ENCODE measurements around the gene CACNA1D.

Gene CACNA1D

GRCh38 chr3:53673722-53674350 is 179.4 kb downstream of the CACNA1D start:
- no peak overlapping the region for H3K27ac ChIP-seq

GRCh38 chr3:53674582-53674981 is 180.2 kb downstream of the CACNA1D start:
- Histone ChIP-seq H3K4me3 (no peak overlapping the region), H3K27ac (no peak overlapping the region)

More at GRCh38 chr3:53673722-53674350, 179.4 kb downstream of the CACNA1D start:
- H3K4me3 ChIP-seq = no peak overlapping the region

GRCh38 chr3:53675022-53675697 is 180.7 kb downstream of the CACNA1D start:
- no peak overlapping the region for H3K27ac ChIP-seq

GRCh38 chr3:53675942-53676341 is 181.5 kb downstream of the CACNA1D start:
- Histone ChIP-seq H3K4me3 (no peak overlapping the region), H3K27ac (no peak overlapping the region)

More at GRCh38 chr3:53675022-53675697, 180.7 kb downstream of the CACNA1D start:
- no peak overlapping the region for H3K4me3 ChIP-seq

- Histone ChIP-seq H3K4me3 (no peak overlapping the region), H3K27ac (no peak overlapping the region)
Observed at GRCh38 chr3:53677413-53677812, 183.0 kb downstream of the CACNA1D start.

- H3K27ac ChIP-seq = no peak overlapping the region
- no peak overlapping the region for H3K4me3 ChIP-seq
Observed at GRCh38 chr3:53680028-53680427, 185.6 kb downstream of the CACNA1D start.

- no peak overlapping the region for H3K4me3 ChIP-seq
Observed at GRCh38 chr3:53682807-53683206, 188.4 kb downstream of the CACNA1D start.

GRCh38 chr3:53688066-53688465 is 193.7 kb downstream of the CACNA1D start:
- Histone ChIP-seq H3K4me3 (no peak overlapping the region), H3K27ac (no peak overlapping the region)

More at GRCh38 chr3:53682807-53683206, 188.4 kb downstream of the CACNA1D start:
- H3K27ac ChIP-seq = no peak overlapping the region

GRCh38 chr3:53688989-53689388 is 194.6 kb downstream of the CACNA1D start:
- H3K27ac ChIP-seq = no peak overlapping the region
- no peak overlapping the region for H3K4me3 ChIP-seq

GRCh38 chr3:53689681-53690080 is 195.3 kb downstream of the CACNA1D start:
- H3K27ac ChIP-seq = no peak overlapping the region
- H3K4me3 ChIP-seq = no peak overlapping the region

- H3K27ac ChIP-seq = no peak overlapping the region
- H3K4me3 ChIP-seq = no peak overlapping the region
Observed at GRCh38 chr3:53690521-53690920, 196.1 kb downstream of the CACNA1D start.

GRCh38 chr3:53691349-53691748 is 196.9 kb downstream of the CACNA1D start:
- Histone ChIP-seq H3K27ac (no peak overlapping the region), H3K4me3 (no peak overlapping the region)

GRCh38 chr3:53691885-53692284 is 197.5 kb downstream of the CACNA1D start:
- Histone ChIP-seq H3K4me3 (no peak overlapping the region), H3K27ac (no peak overlapping the region)

- Histone ChIP-seq H3K27ac (no peak overlapping the region), H3K4me3 (no peak overlapping the region)
Observed at GRCh38 chr3:53693451-53693850, 199.0 kb downstream of the CACNA1D start.

- Histone ChIP-seq H3K4me3 (no peak overlapping the region), H3K27ac (no peak overlapping the region)
Observed at GRCh38 chr3:53694046-53694445, 199.6 kb downstream of the CACNA1D start.

- Histone ChIP-seq H3K27ac (no peak overlapping the region), H3K4me3 (no peak overlapping the region)
Observed at GRCh38 chr3:53694666-53695323, 200.4 kb downstream of the CACNA1D start.

GRCh38 chr3:53695324-53695690 is 200.9 kb downstream of the CACNA1D start:
- no peak overlapping the region for H3K4me3 ChIP-seq
- no peak overlapping the region for H3K27ac ChIP-seq

- Histone ChIP-seq H3K4me3 (no peak overlapping the region), H3K27ac (no peak overlapping the region)
Observed at GRCh38 chr3:53696401-53697172, 202.2 kb downstream of the CACNA1D start.

GRCh38 chr3:53700441-53700840 is 206.0 kb downstream of the CACNA1D start:
- Histone ChIP-seq H3K4me3 (no peak overlapping the region), H3K27ac (no peak overlapping the region)

GRCh38 chr3:53702776-53703530 is 208.5 kb downstream of the CACNA1D start:
- Histone ChIP-seq H3K4me3 (no peak overlapping the region), H3K27ac (no peak overlapping the region)

Measured in skin epidermis (tissue), 12 donors.